T-helper 2 cell (primary cell): ENCODE results near the gene ACSF3.
"Not testable (repeated sequence)": the region's sequence is repeated elsewhere in the genome, so short reads cannot be mapped to it uniquely, and the experiment has no call there.

Experiments used
- DNase-seq, 5 experiments: peaks; one replicate each; pipeline versions ENCODE4 v3.0.0 to v3.0.0-alpha.2; 2012 to 2022

ACSF3 gene

DNA sequence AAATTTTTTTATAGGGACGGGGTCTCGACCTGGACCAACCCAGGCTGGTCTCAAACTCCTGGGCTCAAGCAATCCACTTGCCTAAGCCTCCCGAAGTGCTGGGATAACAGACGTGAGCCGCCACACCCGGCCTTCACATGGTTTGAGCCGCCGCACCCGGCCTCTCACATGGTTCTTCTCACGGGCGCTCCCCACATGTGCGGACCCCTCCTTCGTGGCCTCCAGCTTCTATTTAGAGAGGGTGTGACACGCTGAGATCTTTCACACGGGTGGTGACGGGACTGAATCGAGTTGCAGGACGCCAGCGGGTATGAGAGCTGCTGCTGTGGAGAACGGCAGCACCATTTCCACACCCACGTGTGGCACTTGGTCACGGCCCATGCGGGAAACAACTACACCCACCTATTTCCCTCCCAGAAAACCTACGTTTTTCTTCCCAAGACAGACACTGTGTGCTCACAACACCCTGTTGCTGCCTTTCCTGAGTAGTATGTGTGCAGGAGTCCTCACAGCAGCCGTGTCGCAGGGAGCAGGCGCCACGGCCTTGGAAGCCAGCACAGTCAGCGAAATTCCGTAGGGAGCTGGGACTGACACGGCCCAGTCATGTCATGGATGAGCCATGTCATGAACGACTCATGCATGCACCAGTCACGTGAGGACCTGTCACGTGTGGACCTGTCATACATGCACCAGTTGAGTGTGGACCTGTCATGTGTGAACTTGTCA lies 20.1 kb upstream of the ACSF3 start:
- no peak for DNase-seq

DNA sequence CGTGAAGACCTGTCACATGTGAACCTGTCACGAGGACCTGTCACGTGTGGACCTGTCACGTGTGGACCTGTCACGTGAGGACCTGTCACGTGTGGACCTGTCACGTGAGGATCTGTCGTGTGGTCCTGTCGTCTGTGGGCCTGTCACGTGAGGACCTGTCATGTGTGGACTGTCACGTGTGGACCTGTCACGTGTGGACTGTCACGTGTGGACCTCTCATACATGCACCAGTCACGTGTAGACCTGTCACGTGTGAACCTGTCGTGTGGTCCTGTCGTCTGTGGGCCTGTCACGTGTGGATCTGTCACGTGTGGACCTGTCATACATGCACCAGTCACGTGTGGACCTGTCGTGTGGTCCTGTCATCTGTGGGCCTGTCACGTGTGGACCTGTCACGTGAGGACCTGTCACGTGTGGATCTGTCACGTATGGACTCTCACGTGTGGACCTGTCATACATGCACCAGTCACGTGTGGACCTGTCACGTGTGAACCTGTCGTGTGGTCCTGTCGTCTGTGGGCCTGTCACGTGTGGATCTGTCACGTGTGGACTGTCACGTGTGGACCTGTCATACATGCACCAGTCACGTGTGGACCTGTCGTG lies 19.5 kb upstream of the ACSF3 start:
- DNase-seq = not testable (repeated sequence)

DNA sequence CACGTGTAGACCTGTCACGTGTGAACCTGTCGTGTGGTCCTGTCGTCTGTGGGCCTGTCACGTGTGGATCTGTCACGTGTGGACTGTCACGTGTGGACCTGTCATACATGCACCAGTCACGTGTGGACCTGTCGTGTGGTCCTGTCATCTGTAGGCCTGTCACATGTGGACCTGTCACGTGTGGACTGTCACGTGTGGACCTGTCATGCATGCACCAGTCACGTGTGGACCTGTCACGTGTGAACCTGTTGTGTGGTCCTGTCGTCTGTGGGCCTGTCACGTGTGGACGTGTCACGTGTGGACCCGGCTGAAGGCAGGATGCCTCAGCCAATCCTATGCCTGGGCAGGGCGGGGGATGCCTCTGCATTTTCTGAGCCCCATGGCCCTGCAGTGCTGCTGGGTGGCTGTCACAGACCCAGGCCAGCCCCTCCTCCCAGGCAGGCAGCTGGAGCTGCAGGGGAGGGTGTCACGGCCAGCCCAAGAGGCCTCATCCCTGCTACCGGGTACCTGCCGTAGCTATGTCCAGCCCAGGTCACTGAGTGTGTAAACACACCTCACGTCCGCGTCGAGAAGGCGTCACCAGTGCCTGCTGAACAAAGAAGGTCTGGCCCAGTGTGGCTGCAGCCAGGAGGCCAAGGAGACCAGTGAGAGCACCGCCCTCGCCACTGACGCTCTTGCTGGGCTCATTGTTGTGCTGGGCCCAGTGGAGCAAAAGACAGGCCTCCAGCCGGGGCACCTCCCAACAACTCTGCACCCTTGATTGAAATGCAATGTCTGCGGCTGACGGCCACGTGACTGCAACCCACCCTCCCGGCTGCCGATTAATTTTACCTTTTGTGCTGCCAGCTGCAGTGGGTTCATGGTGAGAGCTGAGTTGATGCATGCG lies 18.6 kb upstream of the ACSF3 start:
- DNase-seq = no peak

DNA sequence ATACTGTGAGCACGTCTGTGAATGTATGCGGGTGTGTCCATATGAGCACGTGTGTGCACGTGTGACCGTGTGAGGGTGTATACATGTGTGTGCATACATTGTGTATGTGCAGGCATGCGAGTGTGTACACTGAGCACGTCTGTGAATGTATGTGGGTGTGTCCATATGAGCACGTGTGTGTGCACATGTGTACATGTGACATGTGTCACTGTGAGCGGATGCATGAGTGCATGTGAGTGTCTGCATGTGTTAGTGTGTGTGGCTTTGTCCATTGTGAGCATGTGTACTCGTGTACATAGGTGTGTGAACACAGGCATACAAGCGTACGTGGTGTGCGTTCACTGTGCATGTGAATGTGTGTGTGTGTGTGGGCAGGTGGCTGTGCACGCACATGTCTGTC lies 17.5 kb upstream of the ACSF3 start:
- DNase-seq = no peak

DNA sequence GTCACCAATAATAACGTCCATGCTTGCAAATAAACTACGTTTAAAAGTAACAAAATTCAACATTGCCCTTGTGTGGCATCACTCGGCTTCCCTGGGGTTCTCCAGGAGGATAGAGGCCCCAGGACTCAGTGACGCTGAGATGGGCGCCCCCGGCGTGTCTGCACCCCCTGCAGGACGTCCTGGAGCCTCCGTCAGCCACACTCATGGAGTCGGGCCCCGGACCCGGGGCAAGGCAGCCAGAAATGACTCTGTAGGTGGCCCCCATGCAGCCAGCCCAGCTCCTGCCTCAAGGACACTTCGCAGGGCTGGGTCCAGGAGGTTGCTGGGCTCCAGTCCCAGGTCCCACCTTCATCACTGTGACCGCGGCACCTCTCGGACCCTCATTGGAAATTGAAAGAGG lies 16.6 kb upstream of the ACSF3 start:
- DNase-seq = no peak

DNA sequence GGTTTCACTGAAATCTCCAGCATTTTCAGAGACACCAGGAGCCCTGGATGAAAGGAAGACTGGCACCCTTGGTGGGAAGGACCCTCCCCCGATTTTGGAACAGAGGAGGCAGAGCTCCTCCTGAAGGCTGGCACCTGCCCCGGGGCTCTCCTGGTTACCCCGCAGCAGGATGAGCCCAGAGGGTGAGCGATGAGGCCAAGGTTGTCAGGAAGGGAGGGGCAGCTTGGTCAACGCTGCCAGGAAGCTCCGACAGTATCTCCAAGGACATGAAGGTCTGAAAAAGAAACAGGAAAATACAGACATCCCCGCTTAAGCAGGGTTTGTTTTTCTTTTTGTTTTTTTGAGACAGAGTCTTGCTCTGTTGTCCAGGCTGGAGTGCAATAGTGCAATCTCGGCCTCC lies 15.5 kb upstream of the ACSF3 start:
- no peak for DNase-seq

DNA sequence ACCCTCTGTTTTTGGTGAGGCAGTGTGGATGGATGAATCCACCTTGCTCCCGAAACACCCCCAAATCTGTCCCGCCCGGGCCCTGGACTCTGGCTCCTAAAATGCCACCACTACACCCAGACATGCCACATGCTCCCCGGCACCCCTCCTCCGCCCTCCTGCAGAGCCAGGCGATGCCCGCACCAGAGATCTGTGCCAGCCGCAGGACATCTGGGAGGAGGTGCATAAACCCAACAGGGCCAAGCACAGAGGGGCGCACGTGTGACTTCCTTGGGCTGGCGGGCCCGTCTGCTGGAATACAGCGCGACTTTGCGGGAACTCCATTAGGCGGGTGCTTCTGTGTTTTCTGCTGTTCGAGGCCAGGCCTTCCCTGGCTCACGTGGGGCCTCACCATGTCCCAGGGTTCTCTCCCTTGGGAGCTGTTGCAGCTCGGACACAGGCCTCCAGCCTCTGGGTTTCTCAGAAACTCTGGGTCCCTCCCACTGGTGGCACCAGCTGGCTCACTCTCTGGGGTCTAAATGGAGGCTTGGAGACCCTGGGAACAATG lies 14.1 kb upstream of the ACSF3 start:
- DNase-seq = no peak

DNA sequence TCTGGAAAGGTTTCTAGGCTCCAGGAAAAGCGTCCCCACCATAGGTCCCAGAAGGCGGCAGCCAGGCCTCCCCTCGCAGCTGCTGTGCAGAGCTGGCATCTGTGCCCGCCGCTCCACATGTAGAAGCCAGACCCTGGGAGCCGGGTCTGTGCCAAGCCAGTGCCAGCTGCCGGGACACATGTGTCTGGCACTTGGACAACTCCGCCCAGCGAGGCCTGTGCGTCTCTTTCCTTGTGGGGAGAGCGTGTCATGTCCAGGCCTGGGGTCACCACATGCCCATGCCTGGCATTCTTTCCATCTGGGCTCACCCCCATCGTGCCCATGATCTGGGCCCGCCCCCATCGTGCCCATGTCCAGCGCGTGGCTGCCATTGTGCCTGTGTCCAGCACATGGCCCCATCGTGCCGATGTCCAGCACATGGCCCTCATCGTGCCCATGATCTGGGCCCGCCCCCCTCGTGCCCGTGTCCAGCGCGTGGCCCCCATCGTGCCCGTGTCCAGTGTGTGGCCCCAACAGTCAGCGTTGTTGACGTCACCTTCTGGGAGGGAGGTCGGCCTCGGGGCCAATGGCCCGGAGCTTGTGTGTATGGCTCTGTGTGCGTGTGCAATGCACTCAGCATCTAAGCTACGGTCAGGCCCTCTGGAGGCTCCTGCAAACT lies 13.3 kb upstream of the ACSF3 start:
- no peak for DNase-seq

DNA sequence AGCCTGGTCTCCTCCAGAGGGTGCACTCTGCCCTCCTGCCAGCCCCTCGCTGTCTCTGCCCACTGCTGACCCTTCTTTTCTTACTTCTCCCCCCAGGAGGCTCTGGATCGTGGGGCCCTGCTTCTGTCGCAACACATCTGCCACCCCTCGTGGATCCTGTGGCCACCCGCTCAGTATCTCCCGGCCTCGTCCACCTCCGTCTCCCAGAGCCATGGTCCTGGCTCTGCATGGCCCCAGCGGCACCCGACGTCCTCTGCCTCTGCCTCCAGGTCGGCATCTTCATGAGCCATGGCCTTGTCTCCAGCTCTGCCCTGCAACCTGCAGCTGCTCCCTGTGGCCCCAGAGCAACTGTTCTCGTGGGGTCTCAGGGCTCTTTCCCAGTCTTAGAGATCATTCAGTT lies 12.1 kb upstream of the ACSF3 start:
- DNase-seq = no peak

DNA sequence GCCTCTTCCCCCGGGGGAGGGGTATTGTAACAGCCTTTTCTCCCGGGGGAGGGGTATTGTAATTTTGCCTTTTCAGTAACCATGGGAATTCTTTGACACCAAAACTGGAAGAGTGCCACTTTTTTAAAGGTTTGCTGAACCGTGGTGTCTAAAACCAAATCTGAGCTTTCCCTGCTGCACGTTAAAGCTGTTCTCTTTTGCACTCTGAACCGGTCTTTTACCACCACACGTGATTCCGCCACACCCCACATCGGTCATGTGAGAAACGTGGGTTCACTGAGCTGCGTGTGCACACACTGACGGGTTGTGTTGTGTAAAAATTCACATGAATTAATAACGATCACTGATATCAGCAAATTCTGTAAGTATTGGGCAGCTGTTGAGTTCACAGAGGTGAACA lies 9.2 kb upstream of the ACSF3 start:
- DNase-seq = peak in 1 of 5 experiments; percentile 53

DNA sequence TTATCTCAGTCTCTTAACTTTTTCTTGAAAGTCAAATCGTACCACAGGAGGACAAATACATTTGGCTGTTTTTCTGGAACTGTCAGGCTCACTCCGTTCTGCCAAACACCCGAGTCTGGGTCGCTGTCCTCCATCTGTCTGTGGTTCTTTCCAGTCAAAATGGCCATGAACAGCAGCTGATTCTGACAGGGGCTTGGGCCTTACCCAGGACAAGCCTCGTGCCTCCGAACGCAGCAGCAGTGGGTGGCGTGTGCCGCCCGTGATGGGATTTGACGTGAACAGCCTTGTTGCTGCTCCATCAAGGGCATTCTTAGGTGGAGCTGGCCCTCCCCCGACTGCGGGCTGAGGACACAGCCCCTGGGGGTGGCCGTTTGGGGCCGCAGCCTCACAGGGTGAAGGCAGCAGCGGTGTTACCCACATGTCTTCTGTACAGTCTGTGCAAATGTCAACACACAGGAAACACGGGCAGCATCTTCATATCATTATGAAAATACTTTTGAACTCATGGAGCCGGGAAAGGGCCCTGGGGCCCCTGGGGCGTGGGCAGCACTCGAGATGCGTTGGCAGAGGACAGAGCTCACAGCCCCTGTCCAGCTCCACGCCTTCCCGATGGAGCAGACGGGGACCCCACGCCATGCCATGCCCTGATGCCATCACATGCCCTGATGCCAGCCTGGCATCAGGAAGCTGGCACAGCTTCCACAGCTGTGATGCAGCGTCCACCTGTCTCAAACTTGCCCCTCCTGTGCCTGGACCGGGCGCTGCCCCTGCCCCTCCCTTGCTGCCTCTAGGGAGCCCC lies 8.6 kb upstream of the ACSF3 start:
- no peak for DNase-seq

DNA sequence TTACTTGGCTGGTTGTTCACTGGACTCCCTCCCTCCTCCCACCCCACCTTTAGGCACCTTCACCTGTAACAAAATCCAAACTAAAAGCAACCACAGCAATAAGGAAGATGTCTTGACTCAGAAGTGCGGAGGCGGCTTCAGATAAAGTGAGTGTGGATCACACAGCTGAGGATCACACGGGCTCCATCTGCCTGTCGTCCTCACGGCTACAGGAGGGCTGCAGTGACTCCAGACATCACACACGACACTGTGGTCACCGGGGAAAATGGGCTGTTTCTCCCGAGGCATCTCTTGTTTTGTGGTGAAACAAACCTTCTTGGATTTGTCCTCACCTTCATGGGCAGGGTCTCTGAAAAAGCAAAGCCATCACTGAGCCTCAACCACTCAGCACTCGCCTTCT lies 7.9 kb upstream of the ACSF3 start:
- no peak for DNase-seq

DNA sequence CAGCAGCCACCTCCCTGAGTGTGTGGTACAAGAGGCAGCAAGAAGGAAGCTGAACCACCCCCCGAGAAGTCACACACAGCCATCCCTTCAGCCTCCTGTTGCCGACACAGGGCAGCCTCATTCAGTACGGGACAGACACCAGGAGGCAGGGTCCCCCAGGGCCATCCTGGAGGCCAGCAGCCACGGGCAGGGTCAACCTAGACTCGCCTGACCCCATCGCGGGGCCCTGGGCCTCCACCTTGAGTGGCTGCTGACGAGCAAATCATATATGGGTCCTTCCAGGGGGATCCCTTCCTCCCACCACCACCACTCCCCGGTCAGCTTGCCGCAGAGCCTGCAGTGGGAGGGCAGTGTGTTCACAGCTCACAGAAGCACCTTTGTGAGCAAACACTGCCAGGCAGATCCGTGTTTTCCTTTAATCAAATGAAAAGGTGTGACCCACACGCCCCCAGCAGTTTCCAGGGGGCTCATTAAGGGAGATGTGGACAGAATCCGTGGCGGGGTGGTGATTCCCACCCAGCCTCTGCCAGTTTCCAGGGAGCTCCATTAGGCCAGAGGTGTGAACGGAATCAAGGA lies 5.6 kb upstream of the ACSF3 start:
- no peak for DNase-seq

DNA sequence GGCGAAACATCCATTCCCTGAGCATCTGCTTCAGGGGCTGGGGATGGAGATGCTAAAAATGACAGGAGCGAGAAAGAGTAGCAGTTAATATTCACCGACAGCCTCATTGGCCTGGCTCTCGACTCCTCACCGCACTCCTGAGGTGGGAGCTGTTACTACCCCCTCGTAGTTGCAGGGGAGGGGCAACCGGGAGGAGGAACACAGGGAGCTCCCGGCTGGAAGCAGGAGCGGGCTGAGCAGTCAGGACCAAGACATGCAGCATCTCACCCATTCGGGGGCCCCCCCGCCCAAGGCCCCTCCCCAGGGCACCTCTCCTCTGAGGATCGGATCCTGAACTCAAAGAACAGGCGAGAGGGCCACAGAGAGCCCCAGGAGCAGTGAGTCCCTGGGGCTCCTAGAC lies 4.5 kb upstream of the ACSF3 start:
- no peak for DNase-seq

DNA sequence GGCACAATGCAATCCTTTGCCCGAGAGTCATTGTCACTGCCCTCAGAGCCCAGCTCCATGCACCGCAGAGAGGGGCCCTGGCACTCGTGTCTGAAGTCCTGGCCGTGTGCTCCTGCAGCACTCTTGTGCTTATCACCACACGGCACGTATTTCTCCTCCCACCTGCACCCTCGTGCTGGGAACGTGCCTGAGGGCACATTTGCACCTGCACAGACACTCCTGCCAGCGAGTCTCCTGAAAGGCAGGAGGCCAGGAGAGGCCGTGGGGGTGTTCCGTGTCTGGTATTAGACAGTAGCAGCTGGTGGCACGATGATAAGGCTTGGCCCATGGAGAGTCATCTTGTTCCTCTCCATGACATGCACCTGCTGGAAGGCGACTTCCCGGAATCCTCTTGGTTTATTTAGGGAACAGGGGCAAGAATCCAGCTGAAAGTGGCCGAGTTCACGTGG lies 3.4 kb upstream of the ACSF3 start:
- DNase-seq = no peak

DNA sequence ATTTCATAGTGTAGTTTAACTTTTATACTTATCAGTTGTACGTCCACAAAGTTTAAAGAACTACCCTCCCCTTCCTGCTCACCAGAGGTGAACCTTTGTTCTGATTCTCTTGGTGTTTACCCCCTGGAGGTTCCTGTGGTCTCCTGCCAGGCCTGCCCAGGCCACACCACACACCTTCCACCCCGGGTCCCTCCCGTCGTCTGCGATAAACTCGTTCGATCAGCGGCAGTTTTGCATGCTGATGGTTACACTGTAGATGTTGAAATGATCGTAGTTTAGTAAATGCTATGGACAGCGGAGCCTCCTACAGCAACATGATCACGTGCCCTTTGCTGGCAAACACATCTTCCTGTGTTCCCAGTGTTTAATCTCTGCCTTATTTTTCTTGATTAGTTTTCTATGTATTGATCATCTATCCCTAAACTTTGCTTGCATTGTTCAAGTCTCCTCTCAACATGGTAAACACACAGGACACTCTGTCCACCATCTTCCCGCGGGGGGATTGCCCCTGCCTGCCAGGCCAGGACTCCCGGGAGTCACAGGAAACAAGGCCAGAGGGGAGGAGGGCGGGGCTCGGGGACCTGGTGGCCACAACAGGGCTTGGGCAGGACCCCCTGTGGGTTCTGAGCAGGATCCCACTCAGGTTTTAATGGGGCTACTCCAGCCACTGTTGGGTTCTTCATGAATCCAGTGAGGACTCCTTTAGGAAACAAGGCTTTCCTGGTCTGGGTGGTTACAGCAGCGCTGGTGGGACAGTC lies 2.8 kb upstream of the ACSF3 start:
- DNase-seq = no peak

DNA sequence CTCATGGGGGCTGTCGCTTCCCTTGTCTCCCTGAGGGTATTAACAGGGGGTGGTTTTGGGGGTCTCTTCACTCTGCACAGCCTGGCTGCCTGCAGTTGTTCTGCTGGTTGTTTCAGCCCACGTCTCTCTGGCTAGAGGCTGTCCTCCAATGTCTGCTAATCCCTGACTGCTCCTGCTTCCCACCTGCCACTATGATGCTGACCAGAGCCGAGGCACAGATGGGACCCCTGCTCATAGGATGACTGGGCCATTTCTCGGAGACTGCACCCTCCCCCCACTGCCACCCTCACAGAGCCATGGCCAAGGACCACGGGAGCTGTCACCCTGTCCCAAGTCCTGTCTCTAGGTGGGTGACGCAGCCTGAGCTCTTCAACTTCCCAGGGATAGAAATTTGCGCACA lies 1.6 kb upstream of the ACSF3 start:
- no peak for DNase-seq

DNA sequence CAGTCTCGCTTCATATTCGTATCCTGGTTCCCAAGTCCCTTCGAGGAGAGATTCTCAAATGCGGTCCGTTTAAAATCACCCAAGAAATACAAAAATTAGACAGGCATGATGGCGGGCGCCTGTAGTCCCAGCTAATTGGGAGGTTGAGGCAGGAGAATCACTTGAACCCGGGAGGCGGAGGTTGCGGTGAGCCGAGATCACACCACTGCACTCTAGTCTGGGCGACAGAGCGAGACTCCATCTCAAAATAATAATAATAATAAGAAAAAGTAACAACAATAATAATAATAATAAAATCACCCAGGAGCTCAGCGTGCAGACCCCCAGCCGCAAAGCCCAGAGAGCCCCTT lies 425 bp upstream of the ACSF3 start:
- DNase-seq = not testable (repeated sequence)

DNA sequence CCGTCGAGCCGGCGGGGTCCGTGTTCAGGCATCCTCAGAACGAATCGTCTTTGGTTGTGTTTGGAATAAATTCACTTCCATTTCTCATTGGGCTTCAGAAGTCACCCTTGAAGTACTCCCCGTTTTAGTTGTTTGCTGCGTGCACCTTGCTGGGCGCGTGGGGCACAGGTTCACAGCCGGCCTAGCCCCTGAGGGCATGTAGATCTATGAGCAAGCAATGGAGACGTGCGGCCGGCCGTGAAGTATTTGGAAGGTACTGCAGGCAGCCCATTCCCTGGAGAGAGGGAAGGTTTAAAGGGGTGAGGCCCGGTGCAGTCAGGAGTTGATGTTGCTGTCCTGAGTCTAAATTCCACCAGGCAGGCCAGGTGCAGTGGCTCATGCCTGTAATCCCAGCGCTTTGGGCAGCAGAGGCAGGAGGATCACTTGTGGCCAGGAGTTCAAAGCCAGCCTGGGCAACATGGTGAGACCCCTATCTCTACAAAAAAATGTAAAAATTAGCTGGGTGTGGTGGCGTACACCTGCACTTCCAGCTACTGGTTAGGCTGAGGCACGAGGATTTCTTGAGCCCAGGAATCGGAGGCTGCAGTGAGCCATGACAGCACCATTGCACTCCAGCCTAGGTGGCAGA lies 714 bp downstream of the ACSF3 start:
- peak in 1 of 5 experiments; percentile 52 for DNase-seq

DNA sequence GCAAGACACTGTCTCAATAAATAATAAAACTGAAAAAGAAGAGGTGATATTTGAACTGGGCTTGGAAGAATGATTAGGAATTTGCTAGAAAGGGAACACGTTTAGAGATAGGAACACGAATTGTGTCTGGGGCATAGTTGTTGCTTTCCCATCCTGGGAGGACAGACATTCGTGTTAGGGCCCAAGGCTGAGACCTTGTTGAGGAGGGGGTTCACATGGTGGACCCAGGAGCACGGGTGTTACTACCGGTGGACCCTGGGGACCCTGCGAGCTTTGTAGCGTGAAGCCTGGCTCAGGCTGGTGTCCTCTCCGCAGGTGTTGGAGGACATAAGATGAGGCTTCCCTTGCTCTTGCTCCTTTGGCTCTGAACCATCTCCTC lies 1.2 kb downstream of the ACSF3 start:
- no peak for DNase-seq
